Left kidney (tissue), 2 donors: ENCODE measurements around the gene ALKAL2. TPM values are rescaled to one million over a fixed set of nuclear protein-coding genes. Genes with fewer than 3 reads are reported as not detected.
A peak's percentile ranks its signal among the peaks of the same experiment; 100 is the strongest.

Source experiments
- DNase-seq: peaks from one replicate; pipeline ENCODE4 v3.0.0-alpha.2; 2013
- polyA plus RNA-seq: library from polyadenylated mRNA; unstranded; fragments of 120-200 nt; gene quantifications from one replicate; pipeline ENCODE4 v1.2.1, GENCODE V29; 2013; ENCODE audit not compliant: insufficient read length

Gene ALKAL2
- polyA plus RNA-seq, 1 donor = 4.9 TPM

DNA sequence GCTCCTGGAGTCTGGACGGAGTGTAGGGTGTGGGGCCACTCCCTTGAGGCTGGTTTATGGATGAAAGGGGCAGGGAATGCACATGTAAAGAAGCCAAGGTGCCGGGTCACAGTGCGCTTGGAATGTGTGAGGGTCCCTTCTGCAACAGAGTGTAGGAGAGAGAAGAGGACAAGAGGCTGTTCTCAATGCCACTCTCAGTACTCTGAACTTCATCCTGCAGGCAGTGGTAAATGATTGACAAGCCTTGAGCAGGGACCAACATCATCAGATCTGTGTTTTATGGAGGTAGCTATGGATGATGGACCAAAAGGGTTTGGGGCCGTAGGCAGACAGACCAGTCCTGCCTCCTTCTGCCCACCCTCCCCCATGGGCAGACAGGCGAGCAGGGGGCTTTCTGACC is 7.2 kb upstream of the ALKAL2 start:
- DNase-seq = no peak

DNA sequence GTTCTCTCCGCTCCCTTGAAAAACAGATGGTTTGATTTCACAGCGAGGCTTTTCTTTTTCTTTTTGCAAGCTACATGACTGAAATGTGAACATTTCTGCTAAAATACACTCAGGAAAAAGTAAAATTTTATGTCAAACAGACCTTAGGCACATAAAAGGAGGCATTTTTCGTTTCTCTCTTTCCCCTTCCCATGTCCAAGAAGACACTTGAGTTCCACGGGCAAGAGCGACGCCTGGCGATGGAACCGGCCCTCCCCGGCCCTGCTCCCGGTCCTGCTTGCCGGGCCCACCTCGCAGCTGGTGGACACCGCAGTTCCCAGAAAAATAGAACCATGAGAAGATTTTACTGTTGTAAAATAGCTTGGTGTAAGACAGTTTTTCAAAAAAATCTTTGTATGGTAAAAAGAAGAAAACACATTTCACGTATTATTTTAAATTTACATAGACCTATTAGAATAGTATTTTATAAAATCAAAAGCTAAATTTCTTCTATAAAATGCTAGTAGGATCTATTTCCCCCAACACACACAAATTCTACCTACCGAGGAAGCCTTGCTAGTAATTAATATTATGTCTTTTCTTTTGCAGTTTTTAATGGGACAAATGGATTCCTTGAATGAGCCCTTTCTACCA is 2.3 kb upstream of the ALKAL2 start:
- DNase-seq = peak; percentile 73

DNA sequence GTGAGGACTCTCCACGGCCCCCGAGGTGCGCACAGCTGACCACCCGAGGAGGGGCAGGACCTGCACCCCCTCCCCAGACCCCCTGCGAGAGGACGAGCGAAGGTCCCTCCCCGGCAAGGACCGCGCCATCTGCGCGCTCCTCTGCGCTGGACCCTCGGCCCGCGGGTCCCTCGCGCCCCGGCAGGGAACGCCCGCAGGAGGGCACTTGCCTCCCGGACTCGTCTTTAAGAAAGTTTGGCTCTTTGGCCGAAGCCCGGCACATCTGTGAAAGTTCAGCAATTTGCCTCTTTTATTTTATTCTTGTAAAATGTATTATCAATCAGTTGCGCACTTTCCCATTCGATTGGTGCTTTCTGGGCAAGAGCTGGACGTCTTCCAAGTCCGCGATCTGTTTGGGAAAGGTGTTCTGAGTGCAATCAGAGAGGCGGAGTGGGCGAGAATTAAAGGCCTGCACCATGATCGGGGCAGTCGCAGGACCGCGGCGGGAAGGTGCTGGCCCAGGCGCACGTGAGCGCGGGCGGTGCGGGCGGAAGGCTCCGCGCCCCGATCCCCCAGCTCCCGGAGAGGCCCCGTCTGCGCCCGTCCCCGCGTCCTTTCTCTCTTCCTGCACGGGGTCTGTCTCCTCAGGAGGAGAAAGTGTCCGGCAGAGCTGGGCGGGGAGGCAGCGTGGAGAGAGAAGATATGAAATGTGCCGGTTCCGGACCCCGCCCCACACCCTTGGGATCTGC is 1.6 kb upstream of the ALKAL2 start:
- no peak for DNase-seq

DNA sequence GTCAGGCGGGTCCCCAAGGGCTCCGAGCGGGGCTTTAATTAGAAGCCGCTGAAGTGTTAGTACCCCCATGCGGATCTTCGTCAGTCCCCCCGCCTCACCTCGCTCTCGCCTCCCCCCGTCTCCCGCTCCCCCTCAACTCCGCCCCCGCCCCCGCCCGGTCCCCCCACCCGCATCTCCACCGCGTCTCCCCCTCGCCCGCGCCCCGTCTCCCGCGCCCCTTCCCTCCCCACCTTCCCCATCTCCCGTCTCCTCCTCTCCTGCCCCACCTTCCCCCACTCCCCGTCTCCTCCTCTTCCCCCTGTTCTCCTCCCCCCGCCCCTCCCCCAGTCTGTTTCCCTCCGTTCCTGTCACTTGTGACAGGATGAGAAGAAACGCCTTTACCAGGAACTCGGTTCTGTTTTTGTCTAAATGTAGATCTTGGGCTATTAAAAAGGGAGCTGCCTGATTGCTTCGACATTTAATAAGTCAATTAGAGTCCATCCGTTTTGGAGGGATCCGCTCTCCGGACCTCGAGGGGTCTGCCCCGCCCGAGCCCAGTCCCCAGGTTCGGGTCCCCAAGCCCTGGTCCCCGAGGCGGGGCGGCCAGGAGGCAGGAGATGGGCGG is 969 bp upstream of the ALKAL2 start:
- no peak for DNase-seq

DNA sequence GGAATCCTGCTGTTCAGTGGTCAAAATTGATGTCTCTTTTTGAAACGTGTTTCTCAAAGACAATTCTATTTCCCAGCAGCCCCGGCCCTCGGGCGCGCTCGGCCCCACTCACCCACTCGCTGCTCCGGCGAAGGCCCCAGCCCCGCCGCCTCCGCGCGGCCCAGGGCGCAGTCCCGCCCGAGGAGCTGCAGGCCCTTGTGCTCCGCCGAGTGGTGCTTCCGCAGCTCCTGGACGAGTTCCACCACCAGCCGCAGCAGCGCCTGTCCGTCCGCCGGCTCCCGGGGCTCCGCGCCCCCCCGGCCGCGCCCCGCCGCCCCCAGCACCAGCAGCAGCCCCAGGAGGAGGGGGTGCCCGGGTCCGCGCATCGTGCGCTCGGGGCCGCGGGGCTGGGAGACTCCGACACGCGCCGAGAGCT is 413 bp downstream of the ALKAL2 start:
- DNase-seq = no peak

DNA sequence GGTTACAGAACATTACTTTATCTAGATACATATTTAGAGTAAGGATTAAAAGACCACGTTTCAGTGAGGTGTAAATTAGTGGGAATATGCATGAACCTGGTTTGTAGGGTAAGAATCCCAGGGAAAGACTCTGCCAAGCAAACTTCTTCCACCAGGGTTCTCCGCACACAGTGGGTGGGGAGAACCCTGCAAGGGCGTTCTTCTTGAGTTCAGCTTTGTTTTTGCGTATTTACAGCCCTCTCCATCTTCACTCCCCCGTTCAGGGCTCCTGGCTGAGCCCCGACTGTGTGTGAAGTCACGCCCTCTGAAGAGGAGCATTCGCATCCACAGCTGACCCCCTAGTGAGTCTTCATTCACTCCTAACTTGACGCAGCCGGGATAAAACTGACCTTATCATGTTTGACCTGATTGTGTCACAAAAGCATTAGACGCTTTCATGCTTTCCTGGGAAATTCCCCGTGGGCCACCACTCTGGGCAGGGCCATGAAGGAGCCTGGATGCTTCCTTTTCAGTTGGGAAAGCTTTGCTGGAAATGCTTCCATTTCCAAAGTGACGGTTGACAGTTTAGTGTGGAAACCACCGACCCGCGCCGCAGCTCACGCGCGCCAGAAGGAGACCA is 1.0 kb downstream of the ALKAL2 start:
- no peak for DNase-seq

DNA sequence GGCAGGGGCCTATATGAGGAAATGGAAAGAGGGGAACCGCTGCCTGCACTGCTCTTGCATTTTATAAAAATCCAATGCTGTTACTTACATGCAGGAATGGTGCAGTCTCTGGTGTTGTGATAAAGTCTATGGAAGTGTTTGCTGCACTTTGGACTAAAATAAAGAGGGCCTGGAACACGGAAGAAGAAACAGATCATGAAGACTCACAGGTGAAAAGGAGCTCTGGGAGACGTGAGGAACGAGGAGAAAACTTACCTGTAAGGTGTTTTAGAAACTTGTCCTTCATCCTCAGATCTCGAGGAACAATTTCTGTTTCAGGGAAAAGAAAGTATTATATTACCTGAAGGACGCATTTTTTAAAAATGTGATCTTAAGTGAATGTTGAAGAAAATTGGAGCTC is 1.9 kb downstream of the ALKAL2 start:
- no peak for DNase-seq

DNA sequence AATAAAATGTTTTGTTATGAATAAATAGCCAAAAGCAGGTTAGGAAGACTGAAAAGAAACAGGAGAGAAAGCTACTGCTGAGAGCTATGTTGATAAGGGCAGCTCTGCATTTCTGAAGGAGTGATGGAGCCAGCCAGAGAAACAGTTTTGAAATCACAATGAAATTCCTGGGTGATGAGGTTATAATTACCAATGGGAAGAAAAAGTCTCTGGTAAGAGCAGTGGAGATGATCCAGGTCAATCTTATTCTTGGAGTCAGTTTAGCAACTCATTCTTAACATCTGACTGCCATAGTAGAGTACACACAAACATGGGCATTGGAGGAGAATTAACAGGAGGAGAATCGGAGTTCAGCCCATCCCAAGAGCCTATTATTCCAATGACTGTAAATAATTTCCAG is 2.4 kb downstream of the ALKAL2 start:
- no peak for DNase-seq

DNA sequence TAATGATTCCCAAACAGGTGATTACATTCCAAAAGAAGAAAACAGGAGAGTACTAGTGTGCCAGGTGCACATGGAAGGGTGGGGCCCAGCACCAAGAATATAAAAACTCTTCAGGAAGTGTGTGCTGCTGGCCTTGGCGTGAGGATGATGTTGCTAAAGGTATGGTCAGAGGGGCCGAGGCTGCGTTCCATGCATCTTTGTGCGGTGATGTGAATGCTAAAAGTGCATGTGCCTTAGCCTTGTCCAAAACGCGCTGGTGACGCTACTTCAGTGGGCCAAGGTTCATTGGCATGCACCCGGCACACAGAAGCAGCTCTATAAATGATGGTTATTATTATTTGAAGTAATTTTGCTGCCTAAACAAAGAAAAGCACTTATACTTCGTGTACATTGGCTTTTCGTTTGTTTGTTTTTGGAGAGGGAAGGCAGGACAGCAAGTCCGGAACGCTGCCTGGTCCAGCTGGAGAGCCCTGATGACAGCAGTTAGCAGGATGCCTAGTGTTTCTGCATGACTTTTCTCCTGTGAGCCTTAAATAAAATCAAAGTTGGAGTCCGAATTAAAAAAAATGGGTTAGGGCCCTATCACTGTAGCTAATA is 2.9 kb downstream of the ALKAL2 start:
- DNase-seq = no peak

DNA sequence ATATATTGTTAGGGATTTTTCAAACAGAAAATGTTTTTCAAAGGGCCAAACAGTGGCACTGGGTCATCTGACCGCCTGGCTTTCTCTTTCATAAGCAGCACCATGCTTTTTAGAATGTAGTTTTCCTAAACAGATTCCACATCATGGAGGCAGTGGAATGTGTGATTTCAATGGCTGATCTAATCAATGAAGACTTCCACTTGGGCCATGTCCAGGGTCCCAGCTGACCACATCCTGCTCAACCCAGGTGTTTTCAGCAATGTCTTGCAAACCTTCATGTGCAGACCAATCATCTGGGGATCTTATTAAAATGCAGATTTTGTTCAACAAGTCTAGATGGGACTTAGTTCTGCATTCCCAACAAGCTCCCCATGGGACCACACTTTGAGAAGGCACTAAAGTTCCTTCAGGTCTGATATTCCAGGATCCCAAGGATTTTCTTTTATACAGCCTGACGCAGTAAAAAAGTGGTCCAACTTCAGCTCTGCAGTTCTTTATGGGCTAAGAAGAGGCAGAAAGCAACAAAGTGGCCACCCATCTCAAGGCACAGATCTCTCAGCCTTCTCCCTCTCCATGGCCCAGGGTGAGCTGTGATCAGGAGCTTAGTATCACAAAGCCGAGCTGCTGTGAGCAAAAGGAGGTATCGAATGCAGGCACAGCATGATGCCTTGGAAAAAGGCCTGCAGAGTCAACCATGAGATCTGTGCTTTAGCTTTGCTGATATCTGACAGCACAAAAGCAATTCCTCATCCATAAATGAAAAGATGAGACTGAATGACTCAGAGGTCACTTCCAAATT is 3.7 kb downstream of the ALKAL2 start:
- no peak for DNase-seq

DNA sequence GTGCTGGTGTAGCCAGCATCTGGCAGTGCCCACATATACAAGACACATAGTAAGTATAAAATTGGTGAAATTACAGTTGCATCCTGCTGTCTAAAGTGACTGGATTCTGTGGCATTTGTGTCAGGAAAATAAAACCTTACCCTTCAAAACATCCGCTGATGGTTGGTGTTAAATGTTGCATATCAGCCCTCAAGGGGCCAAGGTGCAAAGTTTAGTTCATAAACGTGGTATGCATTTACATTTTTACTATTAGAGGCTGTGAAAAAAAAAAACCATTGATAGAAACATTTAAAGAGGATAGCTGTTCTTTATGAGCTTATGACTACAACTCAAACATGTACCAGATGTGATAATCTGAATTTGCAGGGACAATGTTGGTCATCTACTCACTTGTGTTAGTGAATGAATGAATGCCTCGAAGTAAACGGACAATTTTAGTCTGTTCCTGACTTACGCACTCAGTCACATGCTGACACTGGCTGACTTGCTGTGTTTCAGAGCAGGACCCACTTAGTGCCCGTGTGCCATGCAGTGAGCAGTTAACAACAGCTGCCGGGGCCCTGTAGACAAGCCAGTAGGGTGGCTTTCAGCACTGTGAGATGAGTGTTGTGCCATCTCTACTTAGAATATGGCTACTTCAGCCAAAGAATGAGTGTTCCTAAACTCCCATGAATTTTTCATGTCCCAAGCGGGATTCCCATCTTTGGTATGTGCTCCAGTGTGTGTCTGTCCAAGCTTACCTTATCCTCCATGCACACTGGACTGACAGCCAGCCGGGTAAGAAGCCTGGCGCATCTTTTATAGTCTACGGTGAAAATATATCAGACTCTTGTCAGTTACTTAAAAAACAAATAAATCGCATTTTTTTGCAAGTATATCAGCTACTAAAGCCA is 5.3 kb downstream of the ALKAL2 start:
- DNase-seq = no peak

DNA sequence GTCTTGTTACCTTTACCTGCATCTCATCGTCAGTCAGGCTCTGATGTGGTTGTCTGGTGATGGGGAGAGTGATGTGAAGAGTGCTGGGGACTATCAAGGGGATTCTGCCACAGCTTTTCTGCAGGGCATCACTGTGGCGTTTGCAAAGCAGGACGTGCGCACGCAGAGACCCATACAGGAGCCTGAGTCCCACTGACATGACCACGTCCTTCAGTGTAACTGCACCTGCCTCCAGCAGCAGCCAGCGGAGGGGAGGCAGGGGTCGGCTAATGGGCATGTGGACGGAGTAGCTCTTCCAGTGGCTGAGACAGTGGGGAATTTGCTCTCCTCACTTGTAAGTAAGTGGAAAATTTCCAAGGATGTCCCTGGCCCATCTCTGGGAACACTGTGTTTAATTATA is 6.5 kb downstream of the ALKAL2 start:
- DNase-seq = no peak

DNA sequence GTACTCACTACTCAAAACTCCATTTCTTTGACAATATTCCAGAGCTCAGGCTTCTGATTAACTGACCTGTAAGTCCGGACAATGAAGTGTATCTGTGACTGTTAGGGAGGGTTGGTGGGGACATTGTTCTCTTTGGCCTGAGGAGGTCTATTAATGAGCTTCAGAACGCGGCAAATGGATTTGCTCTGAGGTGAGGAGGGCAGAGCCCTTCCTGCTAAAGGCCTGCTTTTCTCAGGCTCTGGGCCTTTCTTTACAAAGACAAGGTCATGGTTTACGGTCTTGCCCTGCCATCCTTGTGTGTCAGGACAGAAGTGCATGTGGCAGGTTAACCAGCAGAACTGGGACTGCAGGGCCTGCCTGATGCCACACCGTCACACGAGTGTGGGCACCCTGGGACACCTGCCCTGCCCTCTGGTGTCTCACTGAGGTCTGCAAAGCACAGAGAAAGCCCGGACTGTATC is 7.2 kb downstream of the ALKAL2 start:
- DNase-seq = no peak

DNA sequence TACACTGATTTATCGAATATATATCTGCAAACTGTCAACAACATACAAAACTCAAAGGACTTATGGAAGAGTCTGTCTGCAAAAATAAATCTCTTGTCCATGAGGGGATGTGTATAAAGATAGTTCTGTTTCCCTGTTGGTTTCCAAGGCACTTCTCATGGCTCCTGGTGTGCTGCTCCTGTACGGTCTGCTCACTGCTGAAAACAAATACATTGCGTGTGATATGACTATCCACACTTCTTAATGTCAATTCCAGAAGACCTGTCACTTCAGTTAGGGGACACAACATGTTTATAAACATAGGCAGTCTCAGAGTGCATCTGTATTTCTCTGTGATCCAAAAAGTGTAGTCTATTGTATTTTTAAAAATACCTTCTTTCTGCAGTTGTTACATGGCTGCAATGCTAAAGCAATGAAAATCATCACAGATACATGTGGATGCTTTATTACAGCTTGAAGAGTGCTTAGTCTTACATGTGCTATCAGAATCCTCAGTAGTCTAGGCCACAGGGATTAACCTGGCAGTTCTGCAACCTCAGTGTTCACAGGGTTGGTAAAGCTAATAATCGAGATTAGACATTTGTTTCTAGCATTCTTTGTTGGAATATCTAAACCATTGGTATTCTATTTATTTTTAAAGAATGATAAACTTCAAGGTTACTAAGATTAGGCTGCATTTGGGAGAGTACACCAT is 7.8 kb downstream of the ALKAL2 start:
- no peak for DNase-seq

DNA sequence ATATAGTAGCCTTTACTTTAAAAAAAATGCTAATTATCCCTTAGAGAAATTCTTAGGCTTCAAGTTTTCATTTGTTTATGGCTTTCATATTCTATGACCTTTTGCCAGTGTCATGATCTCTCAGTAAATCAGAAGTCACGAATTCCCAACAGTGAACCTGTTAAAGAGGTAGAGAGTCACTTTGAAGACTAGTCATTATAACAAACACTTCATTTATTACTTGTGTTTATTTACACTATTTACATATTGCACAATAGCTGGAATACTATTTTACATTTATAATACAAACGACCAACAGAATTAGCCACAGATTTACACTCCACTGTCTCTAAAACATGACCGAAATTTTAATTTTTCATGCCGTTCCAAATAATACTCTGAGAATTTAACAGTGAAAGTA is 8.5 kb downstream of the ALKAL2 start:
- no peak for DNase-seq

DNA sequence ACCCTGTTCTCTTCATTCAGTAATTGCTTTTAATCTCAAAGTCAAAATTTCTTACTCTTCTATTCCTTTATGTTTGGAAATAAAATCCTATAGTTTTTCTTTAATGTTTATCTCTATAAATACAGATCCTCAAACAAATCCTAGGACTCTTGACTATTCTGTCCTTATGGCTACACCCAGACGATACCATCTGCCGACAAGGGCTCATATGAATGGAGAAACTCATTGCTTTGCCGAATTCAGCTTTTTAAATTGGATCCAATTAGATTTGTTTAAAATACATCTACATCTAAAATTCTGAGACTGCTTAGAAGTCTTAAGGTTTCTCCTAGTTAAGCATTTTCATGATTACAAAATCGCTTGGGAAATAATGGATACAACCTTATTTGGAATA is 9.0 kb downstream of the ALKAL2 start:
- no peak for DNase-seq

DNA sequence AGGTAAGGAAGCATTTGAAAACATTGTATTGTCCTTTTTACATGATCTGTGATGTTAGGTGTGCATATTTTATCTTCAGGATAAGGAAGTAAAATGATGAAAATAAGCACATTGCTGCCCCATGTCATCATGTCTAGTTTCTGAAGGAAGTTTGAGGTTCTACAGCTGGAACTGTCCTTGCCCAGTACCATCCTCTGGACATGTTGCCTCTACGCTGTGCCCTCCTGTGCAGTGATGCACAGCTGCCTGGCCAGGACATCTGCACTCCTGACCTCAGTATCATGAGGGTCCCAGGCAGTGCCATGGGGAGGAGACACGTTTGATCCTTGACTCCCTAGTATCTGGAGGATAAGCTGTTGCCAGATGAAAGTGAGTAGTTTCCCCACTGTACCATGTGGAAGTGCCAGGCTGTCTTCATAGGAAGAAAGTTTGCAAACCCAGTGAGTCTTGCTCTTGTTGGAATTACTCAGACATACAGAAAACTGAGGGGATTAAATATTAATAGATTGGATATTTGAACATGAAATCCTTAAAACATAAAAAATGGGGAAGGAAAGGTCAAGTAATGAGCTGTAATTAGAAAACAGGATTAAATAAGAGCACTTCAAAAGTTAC is 9.5 kb downstream of the ALKAL2 start:
- DNase-seq = no peak

DNA sequence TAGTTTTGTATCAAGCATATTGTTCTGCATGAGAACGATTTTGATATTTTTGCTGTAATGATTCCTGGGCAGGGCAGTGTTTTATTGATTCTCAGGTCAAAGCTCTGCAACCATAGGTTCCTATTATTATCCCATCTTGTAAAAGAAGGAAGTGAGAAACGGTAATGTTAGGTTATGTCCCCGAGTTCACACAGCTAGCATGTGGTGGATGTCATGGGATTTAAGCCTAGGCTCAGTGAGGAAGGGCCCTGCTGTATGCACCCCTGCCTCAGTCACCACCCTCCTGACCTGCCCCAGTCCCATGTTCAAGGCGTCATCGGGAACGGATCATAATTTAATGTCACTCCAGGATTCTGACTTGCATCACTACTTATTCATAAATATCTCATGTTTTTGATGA is 12.4 kb downstream of the ALKAL2 start:
- no peak for DNase-seq

DNA sequence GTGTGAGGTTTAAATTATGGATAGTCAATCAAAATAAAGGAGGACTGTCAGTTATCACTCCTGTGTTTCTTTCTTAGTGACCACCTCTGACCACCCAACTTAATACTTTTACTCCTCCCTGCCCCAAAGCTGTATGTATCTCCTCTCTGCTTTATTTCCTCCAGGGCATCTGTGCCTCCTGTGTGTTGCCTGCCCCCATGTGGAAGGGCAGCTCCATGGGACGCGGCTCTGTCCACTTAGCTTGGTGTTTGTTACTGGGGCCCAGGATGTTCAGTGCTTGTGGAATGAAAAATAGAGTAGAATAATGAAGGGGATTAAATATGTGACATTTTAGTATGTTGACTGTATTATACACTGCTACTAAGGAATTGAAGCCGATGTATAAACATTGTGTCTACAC is 13.4 kb downstream of the ALKAL2 start:
- DNase-seq = no peak

DNA sequence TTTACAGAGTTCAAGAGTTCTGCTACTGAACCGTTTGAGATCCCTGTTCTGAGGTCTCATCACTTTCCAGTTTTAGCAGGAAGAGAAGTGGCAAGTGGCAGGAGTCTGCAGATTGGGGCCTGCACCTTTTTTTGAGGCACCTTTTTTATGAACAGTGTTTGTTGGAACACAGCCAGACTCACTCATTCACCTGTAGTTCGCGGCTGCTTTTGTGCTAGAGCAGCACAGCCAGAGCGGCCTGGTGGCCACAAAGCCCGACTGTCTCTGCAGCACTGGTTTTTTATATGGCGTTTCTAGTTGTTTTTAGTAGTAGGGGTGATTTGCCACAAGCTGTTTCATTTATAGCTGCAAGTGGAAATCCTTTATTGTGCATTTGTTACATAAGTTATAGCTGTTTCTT is 14.6 kb downstream of the ALKAL2 start:
- no peak for DNase-seq
